ENCODE measurements around the gene FOXN3. TPM values are rescaled to one million over a fixed set of nuclear protein-coding genes. Genes with fewer than 3 reads are reported as not detected.

FOXN3 gene
- total RNA-seq, 1 experiment from 2014 or later: 125 TPM

DNA sequence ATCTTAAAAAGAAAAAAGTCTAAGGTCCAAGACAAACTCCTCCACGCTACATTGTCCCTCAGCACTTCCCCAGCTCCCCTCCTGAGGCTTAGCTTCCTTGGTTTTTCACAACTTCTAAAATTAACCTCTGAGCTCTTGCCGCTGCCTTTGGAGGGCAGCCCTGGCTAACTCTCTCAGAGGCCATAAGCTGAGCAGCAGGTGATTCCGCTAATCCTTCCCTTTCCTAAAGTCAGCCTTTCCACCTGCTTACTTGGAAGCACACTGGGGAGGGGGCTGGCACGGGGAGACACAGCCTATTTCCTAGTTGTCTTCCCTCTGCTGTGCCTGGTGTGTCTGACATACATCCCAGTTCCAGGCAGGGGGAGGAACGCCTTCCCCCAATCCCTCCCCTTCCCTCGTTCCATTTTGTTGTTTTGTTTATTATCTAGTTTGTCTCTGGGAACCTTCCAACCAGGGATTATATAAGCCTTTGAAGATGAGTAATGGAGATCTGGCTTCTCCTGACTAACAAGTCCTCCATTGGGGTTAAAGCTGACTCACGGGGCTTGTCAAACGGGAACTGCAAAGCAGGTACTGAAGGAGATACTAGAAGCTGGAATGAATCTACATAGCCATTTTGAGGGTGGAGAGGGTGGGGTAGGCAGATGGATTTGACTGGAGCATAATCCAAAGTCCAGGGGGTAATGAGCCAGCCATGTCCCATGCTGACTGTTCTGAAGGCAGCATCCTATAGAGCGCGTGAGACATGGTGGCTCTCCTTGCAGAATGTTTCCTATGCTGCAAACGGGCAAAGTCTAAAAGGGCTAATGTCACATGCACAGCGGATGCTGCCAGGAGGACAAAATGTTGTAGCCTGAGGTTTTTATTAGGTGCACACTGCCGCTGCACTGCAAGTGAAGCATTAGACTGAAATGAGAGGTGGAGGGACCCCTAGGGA, 230.8 kb downstream of the FOXN3 start:
- no peak overlapping the region for H3K4me3 Mint-ChIP-seq
- WGBS (ENCODE audit: extremely low coverage, insufficient read length, low lambda C conversion rate): no CpG with 5 or more reads among the region's 13 CpGs
- H3K4me1 Mint-ChIP-seq: peaks cover 35 to 36% of the 10 kb centered on the region in 2 experiments

More for the DNA sequence above, 230.8 kb downstream of the FOXN3 start:
- H3K27me3 Mint-ChIP-seq (ENCODE audit: low read depth): no peaks in the 10 kb centered on the region
- no peak overlapping the region for H3K14ac ChIP-seq (ENCODE audit: insufficient read depth, low read length)
- no peak overlapping the region for H4K8ac ChIP-seq (replicated peaks; ENCODE audit: insufficient read length, low read depth, low read length)
- no peak overlapping the region for H3K27ac ChIP-seq (ENCODE audit: insufficient read length, low read depth, low read length)
- H3K18ac ChIP-seq (ENCODE audit: insufficient read length, low read depth, low read length): no peak overlapping the region
- H2AFZ ChIP-seq (ENCODE audit: low read length): no peak overlapping the region
- H3K27ac Mint-ChIP-seq: peak overlapping the region in 2 of 3 experiments; percentile 77 to 86; a peak in 4 of 7 replicates
- H3K36me3 Mint-ChIP-seq (ENCODE audit: insufficient read depth in 1 of 3, low read depth in 3 of 3): peaks cover 22 to 30% (median 30%) of the 10 kb centered on the region in 3 experiments
- TF ChIP-seq, protein P1, sequence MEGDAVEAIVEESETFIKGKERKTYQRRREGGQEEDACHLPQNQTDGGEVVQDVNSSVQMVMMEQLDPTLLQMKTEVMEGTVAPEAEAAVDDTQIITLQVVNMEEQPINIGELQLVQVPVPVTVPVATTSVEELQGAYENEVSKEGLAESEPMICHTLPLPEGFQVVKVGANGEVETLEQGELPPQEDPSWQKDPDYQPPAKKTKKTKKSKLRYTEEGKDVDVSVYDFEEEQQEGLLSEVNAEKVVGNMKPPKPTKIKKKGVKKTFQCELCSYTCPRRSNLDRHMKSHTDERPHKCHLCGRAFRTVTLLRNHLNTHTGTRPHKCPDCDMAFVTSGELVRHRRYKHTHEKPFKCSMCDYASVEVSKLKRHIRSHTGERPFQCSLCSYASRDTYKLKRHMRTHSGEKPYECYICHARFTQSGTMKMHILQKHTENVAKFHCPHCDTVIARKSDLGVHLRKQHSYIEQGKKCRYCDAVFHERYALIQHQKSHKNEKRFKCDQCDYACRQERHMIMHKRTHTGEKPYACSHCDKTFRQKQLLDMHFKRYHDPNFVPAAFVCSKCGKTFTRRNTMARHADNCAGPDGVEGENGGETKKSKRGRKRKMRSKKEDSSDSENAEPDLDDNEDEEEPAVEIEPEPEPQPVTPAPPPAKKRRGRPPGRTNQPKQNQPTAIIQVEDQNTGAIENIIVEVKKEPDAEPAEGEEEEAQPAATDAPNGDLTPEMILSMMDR (conservative IDR thresholded peaks at IDR 0.05): peak; percentile 22; the same call in 2 of the 3 replicates
- H3K4me2 ChIP-seq (ENCODE audit: insufficient read depth, insufficient read length, low read length): no peak overlapping the region
- H3K9me3 Mint-ChIP-seq: no peaks in the 10 kb centered on the region
- H3K9me3 ChIP-seq (ENCODE audit: control insufficient read depth, low read depth, low read length): no peaks in the 10 kb centered on the region
- no peak overlapping the region for H4K5ac ChIP-seq (ENCODE audit: insufficient read length, low read depth, low read length)
- no peak overlapping the region for H3K56ac ChIP-seq (ENCODE audit: insufficient read length, low read depth, low read length)
- no peaks in the 10 kb centered on the region for H3K79me1 ChIP-seq (ENCODE audit: insufficient read depth, low read depth, low read length, poor library complexity, severe bottlenecking)
- no peak overlapping the region for H2BK120ac ChIP-seq (ENCODE audit: low read depth, low read length, poor library complexity, severe bottlenecking)
- H2BK15ac ChIP-seq (ENCODE audit: low read depth, low read length): no peak overlapping the region
- no peaks in the 10 kb centered on the region for H3K27me3 ChIP-seq (ENCODE audit: insufficient read depth, low read length)
- H3K9ac ChIP-seq (ENCODE audit: extremely low read depth, insufficient read length, low read length): no peak overlapping the region
- no peak overlapping the region for H2BK12ac ChIP-seq (ENCODE audit: insufficient read length, low read depth, low read length)
- no peak overlapping the region for H2BK5ac ChIP-seq (ENCODE audit: insufficient read length, low read length)
- H4K91ac ChIP-seq (ENCODE audit: insufficient read length, low read depth, low read length): no peak overlapping the region
- H4K20me1 ChIP-seq (ENCODE audit: control insufficient read depth, insufficient read depth, insufficient read length): no peaks in the 10 kb centered on the region
- H2BK20ac ChIP-seq (ENCODE audit: low read depth, low read length, poor library complexity, severe bottlenecking): no peak overlapping the region
- H3K23ac ChIP-seq (ENCODE audit: insufficient read length, low read depth, low read length): no peak overlapping the region
- no peak overlapping the region for H3T11ph ChIP-seq (ENCODE audit: low read length)
- no peak overlapping the region for H2AK5ac ChIP-seq (ENCODE audit: insufficient read length, low read length)
- no peak overlapping the region for H3K4ac ChIP-seq (ENCODE audit: low read depth, low read length)
- H3K79me2 ChIP-seq (ENCODE audit: insufficient read depth, low read length): no peaks in the 10 kb centered on the region; the same call in 1 of the 2 replicates
- H3K4me1 ChIP-seq (ENCODE audit: insufficient read depth, low read length): no peaks in the 10 kb centered on the region
- H3K23me2 ChIP-seq (ENCODE audit: insufficient read length, low read depth, low read length, poor library complexity, severe bottlenecking): no peaks in the 10 kb centered on the region
- no peak for DNase-seq
